ENCODE results near the gene KRTAP2-1. TPM values are rescaled to one million over a fixed set of nuclear protein-coding genes. Genes with fewer than 3 reads are reported as not detected.

KRTAP2-1 gene
- total RNA-seq, 1 experiment from 2014 or later, result not detected

DNA sequence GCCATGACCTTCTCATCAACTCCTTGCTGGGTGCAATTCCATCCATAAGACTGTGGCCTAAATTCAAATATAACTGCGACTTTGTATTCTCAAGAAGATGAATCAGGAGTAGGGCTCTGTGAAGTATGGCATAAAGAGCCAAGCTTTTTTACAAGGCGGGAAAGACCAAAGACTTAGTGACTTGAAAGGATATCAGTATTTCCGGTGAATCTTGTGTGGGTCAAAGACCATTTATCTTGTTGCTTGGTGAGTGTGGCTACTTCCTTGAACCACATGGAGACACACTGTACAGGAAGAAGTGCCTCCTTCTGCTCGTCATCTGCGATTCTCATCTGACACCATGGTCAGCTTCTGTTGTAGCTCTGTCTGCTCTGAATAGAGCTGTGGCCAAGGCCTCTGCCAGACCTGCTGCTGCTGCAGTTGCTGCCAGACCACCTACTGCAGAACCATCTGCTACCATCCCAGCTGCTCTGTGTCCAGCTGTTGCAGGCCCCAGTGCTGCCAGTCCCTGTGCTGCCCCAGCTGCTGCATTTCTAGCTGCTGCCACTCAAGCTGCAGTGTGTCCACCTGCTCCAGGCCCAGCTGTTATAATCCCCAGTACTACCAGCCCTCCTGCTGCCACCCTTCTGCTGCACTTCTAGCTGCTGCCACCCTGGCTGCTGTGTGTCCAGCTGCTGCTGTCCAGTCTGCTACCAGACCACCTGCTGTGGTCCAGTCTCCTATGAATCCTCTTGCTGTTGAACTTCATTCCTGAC is 24.7 kb upstream of the KRTAP2-1 start:
- H3K36me3 Mint-ChIP-seq (ENCODE audit: insufficient read depth, unreplicated experiment), result peaks cover 4% of the 10 kb centered on the region
- ChIA-PET CTCF (no interaction called here), POLR2A (no interaction called here)
- H3K4me3 Mint-ChIP-seq (ENCODE audit: unreplicated experiment), result no peak overlapping the region
- peaks cover 13% of the 10 kb centered on the region for H3K9me3 Mint-ChIP-seq (ENCODE audit: unreplicated experiment)
- Histone ChIP-seq H3K4me1 (no peaks in the 10 kb centered on the region), H3K36me3 (ENCODE audit: control insufficient read depth, insufficient read depth, low read length) (no peaks in the 10 kb centered on the region), H3K9me3 (no peaks in the 10 kb centered on the region; the same call in 1 of the 2 replicates), H3K27me3 (replicated peaks; ENCODE audit: control insufficient read depth, insufficient read depth, low read length) (no peaks in the 10 kb centered on the region), H3K4me3 (ENCODE audit: low read depth, low read length) (no peak overlapping the region)
- intact Hi-C loops (cut with micrococcal nuclease; ENCODE audit: unreplicated experiment), result no loop called here
- H3K27ac Mint-ChIP-seq (ENCODE audit: unreplicated experiment), result no peak overlapping the region
- H3K27me3 Mint-ChIP-seq (ENCODE audit: insufficient read depth, unreplicated experiment), result no peaks in the 10 kb centered on the region
- BruUV-seq (replicated peaks), result no TSS peak
- H3K4me1 Mint-ChIP-seq (ENCODE audit: low read depth, unreplicated experiment), result no peaks in the 10 kb centered on the region
- DNase-seq, result no peak
- TF ChIP-seq, protein P1, sequence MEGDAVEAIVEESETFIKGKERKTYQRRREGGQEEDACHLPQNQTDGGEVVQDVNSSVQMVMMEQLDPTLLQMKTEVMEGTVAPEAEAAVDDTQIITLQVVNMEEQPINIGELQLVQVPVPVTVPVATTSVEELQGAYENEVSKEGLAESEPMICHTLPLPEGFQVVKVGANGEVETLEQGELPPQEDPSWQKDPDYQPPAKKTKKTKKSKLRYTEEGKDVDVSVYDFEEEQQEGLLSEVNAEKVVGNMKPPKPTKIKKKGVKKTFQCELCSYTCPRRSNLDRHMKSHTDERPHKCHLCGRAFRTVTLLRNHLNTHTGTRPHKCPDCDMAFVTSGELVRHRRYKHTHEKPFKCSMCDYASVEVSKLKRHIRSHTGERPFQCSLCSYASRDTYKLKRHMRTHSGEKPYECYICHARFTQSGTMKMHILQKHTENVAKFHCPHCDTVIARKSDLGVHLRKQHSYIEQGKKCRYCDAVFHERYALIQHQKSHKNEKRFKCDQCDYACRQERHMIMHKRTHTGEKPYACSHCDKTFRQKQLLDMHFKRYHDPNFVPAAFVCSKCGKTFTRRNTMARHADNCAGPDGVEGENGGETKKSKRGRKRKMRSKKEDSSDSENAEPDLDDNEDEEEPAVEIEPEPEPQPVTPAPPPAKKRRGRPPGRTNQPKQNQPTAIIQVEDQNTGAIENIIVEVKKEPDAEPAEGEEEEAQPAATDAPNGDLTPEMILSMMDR (IDR thresholded peaks at IDR 0.05; ENCODE audit: insufficient read depth in 1 of 2, low read depth in 1 of 2, low read length in 1 of 2, severe bottlenecking in 1 of 2, unreplicated experiment in 1 of 2), result no peak

DNA sequence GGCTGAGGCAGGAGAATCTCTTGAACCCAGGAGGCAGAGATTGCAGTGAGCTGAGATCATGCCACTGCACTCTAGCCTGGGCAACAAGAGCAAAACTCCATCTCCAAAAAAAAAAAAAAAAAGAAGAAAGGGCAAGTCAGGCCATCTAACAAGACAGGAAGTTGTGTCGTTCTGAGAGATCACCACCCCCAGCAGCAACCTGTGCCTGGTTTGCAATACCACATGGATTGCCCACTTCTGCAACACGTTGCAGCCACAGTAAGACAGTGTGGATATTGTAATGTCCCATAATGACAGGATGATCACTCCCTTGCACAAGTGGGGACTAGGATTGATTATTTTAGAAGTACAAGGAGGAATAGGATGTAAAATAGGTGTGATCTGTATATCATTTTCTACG is 21.9 kb upstream of the KRTAP2-1 start:
- Mint-ChIP-seq H3K4me3 (ENCODE audit: unreplicated experiment) (no peak overlapping the region), H3K36me3 (ENCODE audit: insufficient read depth, unreplicated experiment) (peaks cover 4% of the 10 kb centered on the region), H3K27ac (ENCODE audit: unreplicated experiment) (no peak overlapping the region), H3K9me3 (ENCODE audit: unreplicated experiment) (peaks cover 14% of the 10 kb centered on the region), H3K4me1 (ENCODE audit: low read depth, unreplicated experiment) (peaks cover 4% of the 10 kb centered on the region), H3K27me3 (ENCODE audit: insufficient read depth, unreplicated experiment) (no peaks in the 10 kb centered on the region)
- no TSS peak for BruUV-seq (replicated peaks)
- H3K27me3 ChIP-seq (replicated peaks; ENCODE audit: control insufficient read depth, insufficient read depth, low read length), result no peaks in the 10 kb centered on the region
- TF ChIP-seq, protein P1 (IDR thresholded peaks at IDR 0.05; ENCODE audit: insufficient read depth in 1 of 2, low read depth in 1 of 2, low read length in 1 of 2, severe bottlenecking in 1 of 2, unreplicated experiment in 1 of 2), result no peak
- intact Hi-C loops (cut with micrococcal nuclease; ENCODE audit: unreplicated experiment), result loop anchor here (10.0 kb wide), 2 partner anchors 216 to 256 kb away; no protein-coding TSS in a partner anchor
- ChIA-PET POLR2A (no interaction called here), CTCF (no interaction called here)
- no peak overlapping the region for H3K4me3 ChIP-seq (ENCODE audit: low read depth, low read length)
- H3K36me3 ChIP-seq (ENCODE audit: control insufficient read depth, insufficient read depth, low read length), result no peaks in the 10 kb centered on the region
- H3K4me1 ChIP-seq, result no peaks in the 10 kb centered on the region
- no peak for DNase-seq
- no peaks in the 10 kb centered on the region for H3K9me3 ChIP-seq

DNA sequence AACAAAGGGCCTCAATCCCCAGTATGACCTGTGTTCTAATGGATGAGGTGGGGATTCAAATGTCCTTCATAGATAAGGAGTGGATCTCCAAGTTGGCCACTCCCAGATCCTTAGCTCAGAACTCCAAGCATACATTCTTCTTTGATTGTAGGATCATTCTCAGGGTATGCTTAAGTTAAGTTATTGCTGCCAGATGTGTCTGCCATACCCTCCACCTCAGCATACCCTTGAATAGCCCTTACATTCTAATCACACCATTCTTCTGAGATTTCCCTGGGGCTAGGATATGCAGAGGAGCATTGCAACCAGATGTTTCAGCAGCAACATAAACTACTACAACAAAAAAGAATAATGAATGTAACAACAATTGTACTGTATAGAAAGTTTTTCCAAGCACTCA is 20.2 kb upstream of the KRTAP2-1 start:
- intact Hi-C loops (cut with micrococcal nuclease; ENCODE audit: unreplicated experiment), result loop anchor here (10.0 kb wide), 2 partner anchors 218 to 258 kb away; no protein-coding TSS in a partner anchor

More for the DNA sequence above, 20.2 kb upstream of the KRTAP2-1 start:
- H3K27me3 Mint-ChIP-seq (ENCODE audit: insufficient read depth, unreplicated experiment), result no peaks in the 10 kb centered on the region
- no peak overlapping the region for H3K27ac Mint-ChIP-seq (ENCODE audit: unreplicated experiment)
- CTCF ChIA-PET, result no interaction called here
- H3K4me1 Mint-ChIP-seq (ENCODE audit: low read depth, unreplicated experiment), result peaks cover 11% of the 10 kb centered on the region
- Histone ChIP-seq H3K9me3 (no peaks in the 10 kb centered on the region), H3K36me3 (ENCODE audit: control insufficient read depth, insufficient read depth, low read length) (no peaks in the 10 kb centered on the region), H3K27me3 (replicated peaks; ENCODE audit: control insufficient read depth, insufficient read depth, low read length) (no peaks in the 10 kb centered on the region), H3K4me3 (ENCODE audit: low read depth, low read length) (no peak overlapping the region), H3K4me1 (peaks cover 4% of the 10 kb centered on the region)
- no TSS peak for BruUV-seq (replicated peaks)
- DNase-seq, result no peak
- peaks cover 3% of the 10 kb centered on the region for H3K36me3 Mint-ChIP-seq (ENCODE audit: insufficient read depth, unreplicated experiment)
- no peak overlapping the region for H3K4me3 Mint-ChIP-seq (ENCODE audit: unreplicated experiment)
- TF ChIP-seq, protein P1 (IDR thresholded peaks at IDR 0.05; ENCODE audit: insufficient read depth in 1 of 2, low read depth in 1 of 2, low read length in 1 of 2, severe bottlenecking in 1 of 2, unreplicated experiment in 1 of 2), result no peak
- POLR2A ChIA-PET, result no interaction called here
- H3K9me3 Mint-ChIP-seq (ENCODE audit: unreplicated experiment), result peaks cover 23% of the 10 kb centered on the region
